ENCODE results near the gene FBN3.

DNA sequence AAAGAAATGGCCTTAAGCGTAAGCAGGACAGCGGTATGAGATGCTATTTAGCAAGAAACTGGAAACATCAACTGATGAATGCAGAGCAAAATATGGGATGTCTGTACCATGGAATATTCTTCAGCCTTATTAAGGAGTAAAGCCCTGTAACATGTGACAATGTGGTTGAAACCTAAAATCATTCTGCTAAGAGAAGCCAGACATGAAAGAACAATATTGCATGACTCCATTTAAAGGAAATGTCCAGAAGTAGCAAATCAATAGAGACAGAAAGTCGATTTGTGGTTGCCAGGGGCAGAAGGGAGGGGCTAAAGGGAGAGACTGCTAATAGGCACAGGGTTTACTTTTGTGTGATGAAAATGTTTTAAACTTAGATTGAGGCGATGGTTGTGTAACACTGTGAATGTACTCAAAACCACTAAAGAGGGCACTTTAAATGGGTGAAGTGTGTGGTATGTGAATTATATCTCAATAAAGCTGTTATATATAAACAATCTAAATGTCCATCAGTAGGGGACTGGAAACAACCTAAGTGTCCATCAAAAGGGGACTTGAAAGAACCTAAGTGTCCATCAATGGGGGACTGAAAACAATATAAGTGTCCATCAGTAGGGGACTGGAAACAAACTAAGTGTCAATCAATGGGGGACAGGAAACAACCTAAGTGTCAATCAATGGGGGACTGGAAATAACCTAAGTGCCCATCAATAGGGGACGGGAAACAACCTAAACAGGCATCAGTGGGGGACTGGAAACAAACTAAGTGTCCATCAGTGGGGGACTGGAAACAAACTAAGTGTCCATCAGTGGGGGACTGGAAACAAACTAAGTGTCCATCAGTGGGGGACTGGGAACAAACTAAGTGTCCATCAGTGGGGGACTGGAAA is 51.5 kb downstream of the FBN3 start:
- no peak for TF ChIP-seq CTCF (IDR thresholded peaks at IDR 0.05; ENCODE audit: insufficient read depth, low read length)
- no peak for TF ChIP-seq GABPA (IDR thresholded peaks at IDR 0.05; ENCODE audit: low read depth)
- no peak for TF ChIP-seq REST (IDR thresholded peaks at IDR 0.05; ENCODE audit: insufficient replicate concordance, low read depth)
- TF ChIP-seq POLR2AphosphoS5 (IDR thresholded peaks at IDR 0.05; ENCODE audit: low read depth) = no peak
